ENCODE measurements around the gene ZBTB43. TPM values are rescaled to one million over a fixed set of nuclear protein-coding genes. Genes with fewer than 3 reads are reported as not detected.

Gene ZBTB43
- total and polyA plus RNA-seq, 2 donors: 11.2 to 16.8 TPM

DNA sequence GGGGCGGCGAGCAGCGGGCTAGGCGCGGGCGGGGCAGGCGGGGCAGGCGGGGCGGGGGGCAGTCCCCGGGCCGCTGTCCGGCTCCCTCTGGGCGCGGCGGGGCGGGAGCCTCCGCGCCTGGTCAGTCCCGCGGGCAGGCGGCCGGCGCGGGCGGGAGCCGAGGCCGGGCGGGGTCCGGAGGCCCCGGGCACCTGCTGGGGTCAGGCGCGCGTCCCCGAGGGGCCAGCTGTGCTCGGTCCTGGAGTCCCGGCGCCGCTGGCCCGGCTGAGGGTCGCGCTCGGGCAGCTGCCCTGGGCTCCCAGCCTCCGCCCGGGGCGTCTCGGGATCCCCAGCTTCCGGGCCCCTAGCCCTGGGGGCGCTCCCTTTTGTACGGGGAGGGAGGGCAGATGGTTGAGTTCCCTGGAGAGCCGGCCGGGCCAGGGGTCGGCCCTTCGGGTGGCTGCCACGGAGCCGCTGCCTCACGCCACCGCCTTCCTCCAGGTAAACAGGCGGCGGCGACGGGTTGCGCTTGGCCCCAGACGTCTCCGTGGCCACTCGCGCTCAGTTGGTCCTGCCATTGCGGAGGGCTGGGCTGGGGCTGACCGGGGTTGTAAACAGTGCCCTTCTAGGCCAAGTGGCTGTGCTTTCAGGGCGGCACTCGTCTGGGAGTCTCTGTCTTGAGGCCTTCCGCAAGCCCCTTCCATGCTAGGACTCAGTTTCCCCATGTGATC, 56.1 kb downstream of the ZBTB43 start:
- DNase-seq (ENCODE audit: extremely low spot score): no peak
- H3K4me3 ChIP-seq (ENCODE audit: low read depth, low read length): peak overlapping the region; percentile 99
- H3K27ac ChIP-seq (ENCODE audit: low read depth): peak overlapping the region; percentile 67
- under 1% methylated on average over 70 of the region's 71 CpGs for WGBS
- H3K4me1 ChIP-seq (ENCODE audit: insufficient read depth): peaks cover 2% of the 10 kb centered on the region
- H3K36me3 ChIP-seq (ENCODE audit: insufficient read depth): no peaks in the 10 kb centered on the region

DNA sequence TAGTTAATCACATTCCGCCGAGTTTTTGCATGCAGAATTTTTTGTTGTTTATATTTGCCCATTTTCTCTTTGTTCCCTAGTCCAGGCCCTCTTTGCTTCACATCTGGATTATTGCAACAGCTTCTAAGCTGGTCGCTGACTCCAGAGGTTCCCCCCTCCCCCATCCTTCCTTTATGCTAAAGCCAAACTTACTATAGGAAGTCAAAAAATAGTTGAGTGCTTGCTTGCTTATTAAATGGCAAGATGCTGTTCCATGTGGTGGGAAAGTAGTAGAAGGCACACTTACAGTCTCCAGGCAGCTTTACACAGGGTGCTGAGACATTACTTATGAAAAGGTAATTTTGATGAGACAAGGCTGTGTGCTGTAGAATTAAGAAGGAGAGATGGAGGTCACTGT, 56.9 kb downstream of the ZBTB43 start:
- 12% methylated on average over 3 of the region's 3 CpGs for WGBS
- H3K27ac ChIP-seq (ENCODE audit: low read depth): no peak overlapping the region
- H3K4me1 ChIP-seq (ENCODE audit: insufficient read depth): peaks cover 3% of the 10 kb centered on the region
- H3K4me3 ChIP-seq (ENCODE audit: low read depth, low read length): peak overlapping the region; percentile 99
- DNase-seq (ENCODE audit: extremely low spot score): no peak
- no peaks in the 10 kb centered on the region for H3K36me3 ChIP-seq (ENCODE audit: insufficient read depth)

DNA sequence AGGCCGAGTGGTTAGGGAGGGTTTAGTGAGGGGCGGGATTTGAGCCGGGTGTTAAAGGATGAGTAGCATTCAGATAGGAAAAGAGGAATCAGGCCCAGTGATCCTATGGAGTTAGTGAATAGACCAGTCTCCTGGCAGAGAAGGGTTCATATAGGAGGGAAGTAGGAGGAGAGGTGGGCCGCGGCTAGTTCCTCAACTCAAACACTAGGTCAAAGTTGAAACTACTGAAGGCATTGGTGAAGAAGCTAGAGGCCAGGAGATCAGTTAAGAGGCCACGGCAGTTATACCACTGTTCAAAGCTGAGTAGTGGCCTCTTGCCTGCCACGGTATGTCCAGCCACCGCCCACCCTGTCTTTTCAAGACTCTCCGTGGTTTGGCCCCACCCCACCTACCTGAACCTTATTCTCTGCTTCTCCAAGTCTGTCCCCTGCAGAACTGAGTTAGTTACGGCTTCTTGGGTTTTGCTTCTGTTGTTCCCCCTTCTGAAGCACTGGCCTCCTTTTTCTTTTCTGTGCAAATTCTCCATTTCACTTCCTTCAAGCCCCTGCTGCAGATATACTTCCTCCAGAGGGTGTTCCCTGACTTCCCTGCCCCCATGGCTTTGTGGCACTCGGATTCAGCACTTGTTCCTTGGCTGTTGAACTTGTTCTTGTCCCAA, 57.4 kb downstream of the ZBTB43 start:
- H3K27ac ChIP-seq (ENCODE audit: low read depth): no peak overlapping the region
- DNase-seq (ENCODE audit: extremely low spot score): no peak
- 47% methylated on average over 11 of the region's 11 CpGs for WGBS

DNA sequence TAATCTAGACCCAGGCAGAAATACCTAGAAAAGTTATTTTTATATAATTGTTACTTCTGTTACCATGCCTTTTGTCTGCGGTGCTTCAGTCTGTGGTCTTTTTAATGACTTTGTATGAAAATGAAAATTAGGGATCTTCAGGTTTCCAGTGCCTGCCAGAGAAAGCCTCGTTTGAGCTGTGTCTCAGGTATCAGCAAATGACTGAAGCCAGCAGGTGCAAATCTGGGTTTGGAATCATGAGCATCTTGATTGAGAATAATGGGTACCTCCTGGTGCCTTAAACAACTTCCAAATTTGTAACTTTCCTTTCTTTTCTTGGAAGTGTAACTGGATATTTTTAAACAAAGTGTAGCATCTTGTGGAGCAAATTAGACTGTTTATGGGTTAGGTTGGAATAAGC, 59.9 kb downstream of the ZBTB43 start:
- WGBS: 73% methylated on average over 2 of the region's 2 CpGs
- Histone ChIP-seq H3K4me3 (ENCODE audit: low read depth, low read length) (no peak overlapping the region), H3K36me3 (ENCODE audit: insufficient read depth) (no peaks in the 10 kb centered on the region), H3K27ac (ENCODE audit: low read depth) (no peak overlapping the region), H3K4me1 (ENCODE audit: insufficient read depth) (peaks cover 3% of the 10 kb centered on the region)
- DNase-seq (ENCODE audit: extremely low spot score): no peak

More for the DNA sequence above, 57.4 kb downstream of the ZBTB43 start:
- peak overlapping the region; percentile 99 for H3K4me3 ChIP-seq (ENCODE audit: low read depth, low read length)
- H3K4me1 ChIP-seq (ENCODE audit: insufficient read depth): peaks cover 3% of the 10 kb centered on the region
- no peaks in the 10 kb centered on the region for H3K36me3 ChIP-seq (ENCODE audit: insufficient read depth)

DNA sequence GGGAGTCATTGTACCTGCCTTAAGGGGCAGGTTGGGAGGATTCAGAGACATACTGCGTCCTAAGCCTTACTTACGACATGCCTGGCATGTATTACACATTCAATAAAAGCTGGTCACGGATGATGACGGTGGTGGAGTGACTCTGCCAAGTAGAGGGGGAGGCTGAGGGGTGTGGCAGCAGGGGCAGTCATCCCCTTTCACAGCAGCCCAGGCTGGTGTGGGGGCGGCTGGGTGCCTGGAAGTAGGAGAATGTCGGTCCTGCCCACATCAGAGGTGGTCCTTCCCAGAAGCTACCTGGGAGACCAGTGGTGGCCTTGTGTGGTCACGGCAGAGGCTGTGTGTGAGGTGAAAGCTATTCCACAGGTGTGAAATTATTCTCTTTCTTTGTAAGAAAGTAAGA, 64.5 kb downstream of the ZBTB43 start:
- Histone ChIP-seq H3K4me1 (ENCODE audit: insufficient read depth) (peaks cover 1% of the 10 kb centered on the region), H3K27ac (ENCODE audit: low read depth) (no peak overlapping the region), H3K4me3 (ENCODE audit: low read depth, low read length) (no peak overlapping the region), H3K36me3 (ENCODE audit: insufficient read depth) (no peaks in the 10 kb centered on the region)
- 83% methylated on average over 7 of the region's 7 CpGs for WGBS
- no peak for DNase-seq (ENCODE audit: extremely low spot score)

DNA sequence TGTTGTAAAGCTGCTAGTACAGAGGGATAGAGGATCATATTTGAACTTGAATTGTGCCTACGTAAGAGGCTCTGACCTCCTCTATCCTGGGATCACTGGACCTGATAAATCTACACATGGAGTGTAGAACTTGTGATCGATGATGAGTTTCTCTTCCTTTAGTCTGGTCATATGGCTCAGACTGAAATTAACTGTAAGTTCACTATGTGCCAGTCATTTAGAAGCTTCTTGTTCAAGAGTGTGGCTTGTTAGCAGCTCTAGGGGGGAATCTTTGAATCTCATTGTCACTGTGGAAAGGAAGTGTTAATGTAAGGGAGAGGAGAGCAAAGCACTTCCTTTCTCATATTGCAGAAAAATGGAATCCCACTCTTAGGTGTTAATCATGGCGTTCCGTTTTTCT, 67.7 kb downstream of the ZBTB43 start:
- H3K36me3 ChIP-seq (ENCODE audit: insufficient read depth): no peaks in the 10 kb centered on the region
- no peaks in the 10 kb centered on the region for H3K4me1 ChIP-seq (ENCODE audit: insufficient read depth)
- 85% methylated on average over 4 of the region's 4 CpGs for WGBS
- DNase-seq (ENCODE audit: extremely low spot score): no peak
- H3K4me3 ChIP-seq (ENCODE audit: low read depth, low read length): no peak overlapping the region
- H3K27ac ChIP-seq (ENCODE audit: low read depth): no peak overlapping the region

DNA sequence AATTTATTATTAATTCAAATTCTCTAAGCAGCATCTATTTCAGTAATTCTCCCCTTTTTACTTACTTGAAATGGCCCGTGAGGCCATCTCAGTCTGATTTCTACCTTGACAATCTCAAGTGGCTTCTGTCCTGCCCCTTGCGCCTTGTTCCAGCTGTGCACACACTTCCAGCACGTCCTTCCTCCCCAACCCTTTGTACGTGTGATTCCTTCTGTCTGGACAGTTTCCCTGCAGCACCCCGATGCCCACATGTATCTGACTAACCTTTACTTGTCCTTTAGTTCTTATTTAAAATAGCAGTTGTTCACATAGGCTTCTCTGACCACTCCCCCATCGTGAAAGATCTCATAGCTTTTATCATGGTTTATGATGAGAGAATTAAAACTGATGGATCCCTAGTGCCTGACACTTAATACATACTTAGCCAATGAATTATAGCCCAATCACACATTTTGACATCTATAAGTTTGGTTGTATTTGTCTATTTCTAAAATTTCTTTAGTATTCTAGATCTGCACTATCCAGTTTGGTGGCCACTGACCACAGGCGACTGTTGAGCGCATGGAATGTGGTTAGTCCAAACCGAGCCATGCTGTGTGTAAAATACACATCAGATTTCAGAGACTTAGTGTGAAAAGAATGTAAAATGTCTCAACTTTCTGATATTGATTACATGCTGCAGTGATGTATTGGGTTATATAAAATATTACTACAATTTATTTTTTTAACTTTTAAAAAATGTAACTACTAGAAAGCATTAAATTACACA, 69.9 kb downstream of the ZBTB43 start:
- Histone ChIP-seq H3K4me3 (ENCODE audit: low read depth, low read length) (no peak overlapping the region), H3K36me3 (ENCODE audit: insufficient read depth) (no peaks in the 10 kb centered on the region), H3K4me1 (ENCODE audit: insufficient read depth) (no peaks in the 10 kb centered on the region), H3K27ac (ENCODE audit: low read depth) (no peak overlapping the region)
- no peak for DNase-seq (ENCODE audit: extremely low spot score)
- WGBS: 78% methylated on average over 9 of the region's 9 CpGs

DNA sequence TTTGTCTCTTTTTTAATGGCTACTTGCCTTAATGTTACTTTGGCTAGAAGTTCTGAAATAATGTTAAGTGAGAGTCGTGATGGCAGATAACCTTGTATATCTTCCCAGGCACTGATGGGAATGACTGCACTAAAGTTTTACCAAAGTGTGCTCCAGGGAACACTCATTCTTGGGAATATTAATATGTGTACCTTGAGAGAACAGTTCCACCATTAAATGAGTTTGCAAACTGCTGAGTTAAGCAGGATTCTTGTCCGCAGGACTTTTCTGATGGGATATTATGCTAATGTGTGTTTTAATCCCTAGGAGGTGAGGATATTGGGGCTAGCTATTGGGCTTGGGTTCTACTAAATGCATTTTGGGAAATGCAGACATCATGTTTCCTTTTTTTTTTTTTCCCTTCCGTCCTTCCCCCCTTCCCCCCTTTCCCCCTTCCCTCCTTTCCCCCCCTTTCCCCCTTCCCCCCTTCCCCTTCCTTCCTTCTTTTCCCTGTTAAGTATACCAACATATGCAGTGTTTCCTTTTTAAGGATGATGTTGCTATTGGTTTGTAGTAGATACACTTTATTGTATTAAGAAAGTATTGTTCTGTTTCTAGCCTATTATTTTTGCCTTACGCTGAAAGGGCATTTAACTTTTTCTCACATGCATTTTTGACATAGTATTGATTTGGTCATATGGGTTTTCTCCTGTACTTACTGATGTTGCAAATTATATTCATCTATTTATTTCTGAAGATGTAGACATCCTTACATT, 71.1 kb downstream of the ZBTB43 start:
- 70% methylated on average over 4 of the region's 4 CpGs for WGBS
- H3K36me3 ChIP-seq (ENCODE audit: insufficient read depth): peaks cover 1% of the 10 kb centered on the region
- H3K4me3 ChIP-seq (ENCODE audit: low read depth, low read length): no peak overlapping the region
- no peaks in the 10 kb centered on the region for H3K4me1 ChIP-seq (ENCODE audit: insufficient read depth)
- DNase-seq (ENCODE audit: extremely low spot score): no peak
- H3K27ac ChIP-seq (ENCODE audit: low read depth): no peak overlapping the region

DNA sequence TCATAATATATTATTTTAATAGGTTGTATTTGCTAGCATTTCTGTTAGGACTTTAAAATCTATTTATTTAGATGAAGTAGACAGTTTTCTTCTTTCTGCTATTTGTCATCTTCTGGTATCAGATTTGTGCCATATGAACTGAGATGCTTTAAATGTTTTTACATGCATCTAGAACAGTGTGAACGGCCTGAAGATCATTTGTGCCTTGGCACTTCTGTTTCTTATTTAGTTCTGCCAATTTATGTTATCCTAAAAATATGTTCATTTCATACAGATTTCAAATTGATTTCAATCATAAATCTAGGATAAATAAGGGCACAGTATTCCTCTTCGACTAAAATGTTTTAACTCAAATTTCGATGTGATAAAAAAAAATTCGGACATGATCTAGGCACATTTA, 71.7 kb downstream of the ZBTB43 start:
- Histone ChIP-seq H3K27ac (ENCODE audit: low read depth) (no peak overlapping the region), H3K36me3 (ENCODE audit: insufficient read depth) (peaks cover 1% of the 10 kb centered on the region), H3K4me1 (ENCODE audit: insufficient read depth) (no peaks in the 10 kb centered on the region), H3K4me3 (ENCODE audit: low read depth, low read length) (no peak overlapping the region)
- no peak for DNase-seq (ENCODE audit: extremely low spot score)
- WGBS: 70% methylated on average over 4 of the region's 4 CpGs

DNA sequence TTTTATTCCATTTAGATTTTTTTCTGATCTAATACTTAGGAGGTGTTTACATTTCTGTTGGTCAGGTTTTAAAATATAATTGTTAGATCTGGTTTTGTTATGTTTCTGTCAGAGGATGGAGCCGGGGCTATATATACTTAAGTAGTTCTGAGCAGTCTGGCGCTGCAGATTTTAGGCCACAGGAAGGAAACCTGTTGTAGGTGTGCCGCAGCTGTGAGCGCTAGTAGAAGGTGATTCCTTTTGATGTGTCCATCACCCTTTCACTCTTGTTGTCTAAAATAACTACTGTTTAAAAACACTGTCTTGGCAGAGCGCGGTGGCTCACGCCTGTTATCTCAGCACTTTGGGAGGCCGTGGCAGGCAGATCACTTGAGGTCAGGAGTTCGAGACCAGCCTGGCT, 72.6 kb downstream of the ZBTB43 start:
- 89% methylated on average over 9 of the region's 9 CpGs for WGBS
- no peaks in the 10 kb centered on the region for H3K4me1 ChIP-seq (ENCODE audit: insufficient read depth)
- no peak overlapping the region for H3K27ac ChIP-seq (ENCODE audit: low read depth)
- peaks cover 1% of the 10 kb centered on the region for H3K36me3 ChIP-seq (ENCODE audit: insufficient read depth)
- DNase-seq (ENCODE audit: extremely low spot score): no peak
- H3K4me3 ChIP-seq (ENCODE audit: low read depth, low read length): no peak overlapping the region

DNA sequence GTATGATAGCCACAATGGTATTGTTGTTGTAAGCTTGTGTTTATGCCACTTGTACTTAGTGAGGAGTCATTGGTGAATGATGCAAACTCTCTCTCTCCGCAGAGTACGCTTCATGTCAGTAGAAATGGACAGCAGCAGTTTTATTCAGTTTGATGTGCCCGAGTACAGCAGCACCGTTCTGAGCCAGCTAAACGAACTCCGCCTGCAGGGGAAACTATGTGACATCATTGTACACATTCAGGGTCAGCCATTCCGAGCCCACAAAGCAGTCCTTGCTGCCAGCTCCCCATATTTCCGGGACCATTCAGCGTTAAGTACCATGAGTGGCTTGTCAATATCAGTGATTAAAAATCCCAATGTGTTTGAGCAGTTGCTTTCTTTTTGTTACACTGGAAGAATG, 74.4 kb downstream of the ZBTB43 start:
- WGBS: 85% methylated on average over 9 of the region's 9 CpGs
- Histone ChIP-seq H3K4me1 (ENCODE audit: insufficient read depth) (no peaks in the 10 kb centered on the region), H3K27ac (ENCODE audit: low read depth) (no peak overlapping the region), H3K4me3 (ENCODE audit: low read depth, low read length) (no peak overlapping the region), H3K36me3 (ENCODE audit: insufficient read depth) (peaks cover 1% of the 10 kb centered on the region)
- no peak for DNase-seq (ENCODE audit: extremely low spot score)

DNA sequence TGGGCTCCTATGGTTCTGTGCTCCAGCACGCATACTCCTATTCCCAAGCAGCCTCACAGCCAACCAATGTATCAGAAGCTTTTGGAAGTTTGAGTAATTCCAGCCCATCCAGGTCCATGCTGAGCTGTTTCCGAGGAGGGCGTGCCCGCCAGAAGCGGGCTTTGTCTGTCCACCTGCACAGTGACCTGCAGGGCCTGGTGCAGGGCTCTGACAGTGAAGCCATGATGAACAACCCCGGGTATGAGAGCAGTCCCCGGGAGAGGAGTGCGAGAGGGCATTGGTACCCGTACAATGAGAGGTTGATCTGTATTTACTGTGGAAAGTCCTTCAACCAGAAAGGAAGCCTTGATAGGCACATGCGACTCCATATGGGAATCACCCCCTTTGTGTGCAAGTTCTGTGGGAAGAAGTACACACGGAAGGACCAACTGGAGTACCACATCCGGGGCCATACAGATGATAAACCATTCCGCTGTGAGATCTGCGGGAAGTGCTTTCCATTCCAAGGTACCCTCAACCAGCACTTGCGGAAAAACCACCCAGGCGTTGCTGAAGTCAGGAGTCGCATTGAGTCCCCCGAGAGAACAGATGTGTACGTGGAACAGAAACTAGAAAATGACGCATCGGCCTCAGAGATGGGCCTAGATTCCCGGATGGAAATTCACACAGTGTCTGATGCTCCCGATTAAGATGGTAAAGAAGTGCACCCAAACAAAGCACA, 75.5 kb downstream of the ZBTB43 start:
- WGBS: 96% methylated on average over 23 of the region's 23 CpGs
- no peak overlapping the region for H3K27ac ChIP-seq (ENCODE audit: low read depth)
- peaks cover 1% of the 10 kb centered on the region for H3K36me3 ChIP-seq (ENCODE audit: insufficient read depth)
- no peak overlapping the region for H3K4me3 ChIP-seq (ENCODE audit: low read depth, low read length)
- no peaks in the 10 kb centered on the region for H3K4me1 ChIP-seq (ENCODE audit: insufficient read depth)
- DNase-seq (ENCODE audit: extremely low spot score): no peak

DNA sequence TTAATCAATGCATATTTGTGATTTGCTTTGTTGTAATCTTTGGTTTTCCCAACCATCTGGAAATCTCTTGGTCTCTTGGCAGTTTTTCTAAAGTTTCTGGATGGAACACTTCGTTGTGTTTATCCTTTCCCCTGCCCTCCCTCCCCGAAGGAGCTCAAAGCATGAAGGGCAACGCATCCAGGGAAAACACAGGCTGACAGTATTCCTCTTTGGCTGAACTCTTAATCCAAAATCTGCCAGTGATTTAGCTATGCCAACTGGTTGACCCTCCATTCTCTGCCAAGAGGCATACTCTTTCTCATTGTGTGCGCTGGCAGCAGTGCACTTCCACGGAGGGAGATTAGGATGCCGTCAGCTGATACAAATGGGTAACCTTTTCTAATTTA, 76.1 kb downstream of the ZBTB43 start:
- Histone ChIP-seq H3K27ac (ENCODE audit: low read depth) (no peak overlapping the region), H3K4me3 (ENCODE audit: low read depth, low read length) (no peak overlapping the region), H3K4me1 (ENCODE audit: insufficient read depth) (no peaks in the 10 kb centered on the region), H3K36me3 (ENCODE audit: insufficient read depth) (peaks cover 1% of the 10 kb centered on the region)
- DNase-seq (ENCODE audit: extremely low spot score): no peak
- 69% methylated on average over 6 of the region's 6 CpGs for WGBS
